ENCODE measurements around the gene ZNF236. TPM values are rescaled to one million over a fixed set of nuclear protein-coding genes. Genes with fewer than 3 reads are reported as not detected.

ZNF236 gene
- total RNA-seq, 1 donor from 2014 or later: 20.4 TPM

- TF ChIP-seq CTCF (IDR thresholded peaks at IDR 0.05): no peak
- no peak overlapping the region for H3K27ac Mint-ChIP-seq (ENCODE audit: unreplicated experiment)
Measured at GRCh38 chr18:76996429-76996828, 174.1 kb downstream of the ZNF236 start.

DNA sequence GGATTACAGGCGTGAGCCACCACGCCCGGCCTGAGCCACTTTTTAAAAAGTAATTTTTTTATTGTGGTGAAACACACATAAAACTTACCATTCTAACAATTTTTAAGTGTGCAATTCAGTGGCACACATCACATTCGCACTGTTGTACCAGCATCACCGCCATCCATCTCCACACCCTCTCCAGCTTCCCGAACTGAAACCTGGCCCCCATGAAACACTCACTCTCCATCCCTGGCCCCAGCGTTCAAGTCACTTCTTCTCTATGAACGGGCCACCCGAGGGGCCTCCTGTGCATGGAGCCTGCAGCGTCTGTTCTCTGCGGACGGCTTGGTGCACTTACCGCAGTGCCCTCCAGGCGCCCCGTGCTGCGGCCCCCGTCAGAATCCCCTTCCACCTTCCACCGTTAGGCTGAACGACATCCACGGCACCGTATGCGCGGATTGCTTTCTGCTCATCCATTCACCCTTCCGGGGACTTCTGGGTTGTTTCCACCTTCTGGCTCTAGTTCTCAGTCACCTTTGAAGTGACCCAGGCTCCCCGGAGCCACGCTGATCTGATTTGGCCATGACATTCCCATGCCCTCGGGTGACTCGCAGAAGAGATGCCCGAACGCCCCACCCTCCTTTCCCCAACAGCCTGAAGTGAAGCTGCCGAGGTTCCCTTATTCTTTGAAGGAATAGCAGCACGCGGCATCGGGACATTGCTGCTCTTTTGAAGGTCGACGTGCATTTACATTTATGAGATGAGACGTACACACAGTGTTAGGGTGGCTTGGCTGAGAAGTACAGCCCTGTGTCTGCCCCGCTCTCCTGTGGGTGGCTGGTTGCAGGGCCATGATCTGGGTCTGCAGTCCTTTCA is 175.8 kb downstream of the ZNF236 start:
- TF ChIP-seq CTCF (IDR thresholded peaks at IDR 0.05): no peak
- no peak overlapping the region for H3K4me3 Mint-ChIP-seq (ENCODE audit: unreplicated experiment)
- no peak overlapping the region for H3K27ac Mint-ChIP-seq (ENCODE audit: unreplicated experiment)
- H3K27me3 Mint-ChIP-seq (ENCODE audit: unreplicated experiment): peaks cover 11% of the 10 kb centered on the region
- no peaks in the 10 kb centered on the region for H3K36me3 Mint-ChIP-seq (ENCODE audit: unreplicated experiment)
- DNase-seq (ENCODE audit: extremely low spot score, unreplicated experiment): no peak
- no peaks in the 10 kb centered on the region for H3K9me3 Mint-ChIP-seq (ENCODE audit: unreplicated experiment)
- H3K4me1 Mint-ChIP-seq (ENCODE audit: unreplicated experiment): peaks cover 7% of the 10 kb centered on the region

More at GRCh38 chr18:76996429-76996828, 174.1 kb downstream of the ZNF236 start:
- no peaks in the 10 kb centered on the region for H3K36me3 Mint-ChIP-seq (ENCODE audit: unreplicated experiment)
- no peaks in the 10 kb centered on the region for H3K9me3 Mint-ChIP-seq (ENCODE audit: unreplicated experiment)
- H3K4me1 Mint-ChIP-seq (ENCODE audit: unreplicated experiment): peaks cover 7% of the 10 kb centered on the region
- no peak for DNase-seq (ENCODE audit: extremely low spot score, unreplicated experiment)
- peaks cover 11% of the 10 kb centered on the region for H3K27me3 Mint-ChIP-seq (ENCODE audit: unreplicated experiment)
- no peak overlapping the region for H3K4me3 Mint-ChIP-seq (ENCODE audit: unreplicated experiment)

- Mint-ChIP-seq H3K4me1 (ENCODE audit: unreplicated experiment) (peaks cover 7% of the 10 kb centered on the region), H3K9me3 (ENCODE audit: unreplicated experiment) (no peaks in the 10 kb centered on the region), H3K27me3 (ENCODE audit: unreplicated experiment) (peaks cover 9% of the 10 kb centered on the region), H3K36me3 (ENCODE audit: unreplicated experiment) (no peaks in the 10 kb centered on the region), H3K27ac (ENCODE audit: unreplicated experiment) (no peak overlapping the region), H3K4me3 (ENCODE audit: unreplicated experiment) (no peak overlapping the region)
- no peak for DNase-seq (ENCODE audit: extremely low spot score, unreplicated experiment)
- TF ChIP-seq CTCF (IDR thresholded peaks at IDR 0.05): no peak
Measured at GRCh38 chr18:76999077-76999476, 176.7 kb downstream of the ZNF236 start.

DNA sequence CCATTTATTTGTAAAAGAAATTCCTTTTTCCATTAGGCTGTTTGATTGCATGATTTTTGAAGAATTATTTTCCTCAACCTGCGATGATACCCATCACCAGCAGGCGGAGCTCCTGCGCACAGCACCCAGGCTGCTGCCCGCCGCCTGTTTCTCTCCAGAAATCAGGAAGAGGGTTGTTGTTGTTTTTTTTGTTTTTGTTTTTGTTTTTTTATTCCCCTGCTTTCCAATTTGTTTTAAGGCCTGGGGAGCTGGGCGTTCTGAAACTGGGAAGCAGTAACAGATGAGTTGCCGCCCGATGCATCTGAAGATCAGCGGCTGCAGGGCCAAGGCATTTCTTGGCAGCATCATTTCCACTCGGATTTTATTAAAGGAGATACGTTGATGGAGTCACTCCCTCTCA is 178.2 kb downstream of the ZNF236 start:
- no peak overlapping the region for H3K4me3 Mint-ChIP-seq (ENCODE audit: unreplicated experiment)
- H3K27me3 Mint-ChIP-seq (ENCODE audit: unreplicated experiment): peaks cover 4% of the 10 kb centered on the region
- H3K4me1 Mint-ChIP-seq (ENCODE audit: unreplicated experiment): peaks cover 9% of the 10 kb centered on the region
- peak; percentile 99 for TF ChIP-seq CTCF (IDR thresholded peaks at IDR 0.05)
- no peak for DNase-seq (ENCODE audit: extremely low spot score, unreplicated experiment)
- no peaks in the 10 kb centered on the region for H3K36me3 Mint-ChIP-seq (ENCODE audit: unreplicated experiment)
- H3K27ac Mint-ChIP-seq (ENCODE audit: unreplicated experiment): no peak overlapping the region
- no peaks in the 10 kb centered on the region for H3K9me3 Mint-ChIP-seq (ENCODE audit: unreplicated experiment)

DNA sequence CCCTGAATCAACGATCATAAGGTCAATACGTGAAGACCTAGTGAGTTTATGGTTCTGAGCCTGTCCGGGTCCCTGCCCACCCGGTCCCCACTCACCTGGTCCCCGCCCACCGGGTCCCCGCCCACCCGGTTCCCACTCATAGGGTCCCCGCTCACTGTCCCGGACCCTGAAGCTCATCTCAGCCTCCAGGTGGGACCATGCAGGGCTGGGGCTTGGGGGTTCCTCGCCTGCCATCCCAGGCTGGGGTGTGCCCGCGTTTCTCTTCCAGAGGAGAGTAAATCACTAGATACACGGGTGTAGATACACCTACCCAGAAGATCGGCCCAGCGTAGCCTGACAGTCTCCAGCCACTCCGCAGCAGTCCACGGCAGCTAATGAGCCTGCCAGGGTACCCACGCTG is 178.7 kb downstream of the ZNF236 start:
- Mint-ChIP-seq H3K9me3 (ENCODE audit: unreplicated experiment) (no peaks in the 10 kb centered on the region), H3K36me3 (ENCODE audit: unreplicated experiment) (no peaks in the 10 kb centered on the region), H3K4me3 (ENCODE audit: unreplicated experiment) (no peak overlapping the region), H3K27ac (ENCODE audit: unreplicated experiment) (no peak overlapping the region), H3K27me3 (ENCODE audit: unreplicated experiment) (no peaks in the 10 kb centered on the region), H3K4me1 (ENCODE audit: unreplicated experiment) (peaks cover 10% of the 10 kb centered on the region)
- TF ChIP-seq CTCF (IDR thresholded peaks at IDR 0.05): no peak
- no peak for DNase-seq (ENCODE audit: extremely low spot score, unreplicated experiment)
